K562 (cell line): ENCODE measurements around the gene RABL6. TPM values are rescaled to one million over a fixed set of nuclear protein-coding genes. Genes with fewer than 3 reads are reported as not detected.

ENCODE experiments used
- ATAC-seq: fragments of 200-7000 bp; cut with Tn5 transposase; 3 replicates; pipeline ENCODE4 v1.9.1; 2020; ENCODE audit warnings: moderate library complexity
- BruUV-seq: library from RNA; stranded (reverse); fragments of 400-500 nt; replicated peaks from 2 replicates; lab custom pipeline; 2021; lab: Mats Ljungman, UMichigan
- CTCF ChIA-PET: fragments of 300-600 bp; formaldehyde crosslinking; extraction: SDS; loops from one replicate; lab custom pipeline; 2021; ENCODE audit warnings: low intra/inter-chr PET ratio; lab: Yijun Ruan, JAX
- POLR2A ChIA-PET: fragments of 300-600, 350-650 bp; sonication (Branson Sonifier 250); formaldehyde crosslinking; extraction: SDS; loops from one replicate; lab custom pipeline; 2021; ENCODE audit warnings: antibody characterized with exemption, inconsistent platforms; lab: Yijun Ruan, JAX
- DNase-seq, 4 experiments: peaks; one replicate each; pipeline versions ENCODE4 v3.0.0 to v3.0.0-alpha.2; 2011 to 2018; ENCODE audit warnings: low spot score in 3 of 4, mixed read lengths in 3 of 4; ENCODE audit errors: extremely low read depth in 1 of 4
- FAIRE-seq: peaks from 2 replicates; lab custom pipeline; 2011; peaks lifted over from hg19 to GRCh38; lab: Jason Lieb, UNC
- H2AFZ ChIP-seq: 2 replicates; pipeline ENCODE4 v1.6.0; 2011; ENCODE audit warnings: low read depth, low read length, control low read depth, inconsistent platforms
- H3K27ac ChIP-seq: fragments of 200-600 bp; 3 replicates; pipeline ENCODE4 v1.8.0; 2011; ENCODE audit warnings: low read depth, mild to moderate bottlenecking, control low read depth, inconsistent platforms, low read length, moderate library complexity, mixed read lengths; ENCODE audit errors: extremely low read depth
- H3K27me3 ChIP-seq, 2 experiments: fragments of 300-600 bp in 1 of 2; 2 replicates in 1 of 2; 3 replicates in 1 of 2; pipeline versions ENCODE4 v1.6.0 to v1.8.0; 2011; ENCODE audit warnings: inconsistent platforms in 2 of 2, low read length in 2 of 2, mild to moderate bottlenecking in 1 of 2, mixed read lengths in 1 of 2, moderate library complexity in 1 of 2; ENCODE audit not compliant: control insufficient read depth in 2 of 2, insufficient read depth in 2 of 2
- H3K36me3 ChIP-seq: fragments of 300-600 bp; 3 replicates; pipeline ENCODE4 v1.8.0; 2011; ENCODE audit warnings: mild to moderate bottlenecking, low read length, inconsistent platforms; ENCODE audit not compliant: control insufficient read depth, insufficient read depth
- H3K4me1 ChIP-seq, 2 experiments: fragments of 200-600 bp in 1 of 2; replicated peaks in 1 of 2; 2 replicates in 1 of 2; 3 replicates in 1 of 2; pipeline versions ENCODE4 v1.5.1 to v1.8.0; 2011; ENCODE audit warnings: inconsistent platforms in 2 of 2, low read length in 2 of 2, mild to moderate bottlenecking in 1 of 2, mixed read lengths in 1 of 2, moderate library complexity in 1 of 2; ENCODE audit not compliant: control insufficient read depth in 2 of 2, insufficient read depth in 2 of 2
- H3K4me2 ChIP-seq: 2 replicates; pipeline ENCODE4 v1.6.1; 2011; ENCODE audit warnings: low read length, control low read depth, inconsistent platforms, mixed read lengths; ENCODE audit not compliant: insufficient read depth
- H3K4me3 ChIP-seq: fragments of 200-600 bp; sonication (generic), shearing (Covaris generic); 2 replicates; pipeline ENCODE4 v1.5.1; 2016; ENCODE audit warnings: control low read depth, inconsistent platforms
- H3K79me2 ChIP-seq: fragments of 200-600 bp; 3 replicates; pipeline ENCODE4 v1.8.0; 2011; ENCODE audit warnings: low read length, inconsistent platforms; ENCODE audit not compliant: control insufficient read depth, insufficient read depth
- H3K9ac ChIP-seq, 2 experiments: 2 replicates each; pipeline versions ENCODE4 v1.6.0 to v1.6.1; 2011; ENCODE audit warnings: low read depth in 2 of 2, low read length in 2 of 2, control low read depth in 1 of 2, inconsistent platforms in 1 of 2, mild to moderate bottlenecking in 1 of 2, mixed read lengths in 1 of 2; ENCODE audit not compliant: insufficient read depth in 1 of 2
- H3K9me1 ChIP-seq: one replicate; pipeline ENCODE4 v1.6.0; 2011; ENCODE audit warnings: inconsistent platforms, mild to moderate bottlenecking, low read length, moderate library complexity; ENCODE audit not compliant: control insufficient read depth, insufficient read depth
- H3K9me3 ChIP-seq: replicated peaks from 2 replicates; pipeline ENCODE4 v1.5.1; 2011; ENCODE audit warnings: low read depth, low read length, inconsistent platforms; ENCODE audit not compliant: control insufficient read depth, insufficient read depth
- H4K20me1 ChIP-seq: replicated peaks from 2 replicates; pipeline ENCODE4 v1.6.1; 2011; ENCODE audit warnings: low read length, inconsistent platforms, mixed read lengths; ENCODE audit not compliant: control insufficient read depth, insufficient read depth
- BMI1 ChIP-seq: fragments of 150-350 bp; IDR thresholded peaks from 2 replicates; pipeline ENCODE4 v1.6.1; 2014; ENCODE audit warnings: low read length
- CC2D1A ChIP-seq: fragments of 450-650 bp; IDR thresholded peaks from 2 replicates; pipeline ENCODE4 v1.6.1; 2017; ENCODE audit warnings: mild to moderate bottlenecking
- CREB1 ChIP-seq, 2 experiments: sonication (generic) in 1 of 2; formaldehyde crosslinking in 1 of 2; IDR thresholded peaks; 2 replicates each; pipeline versions ENCODE4 v1.6.1 to v1.8.0; 2012 to 2022; ENCODE audit warnings: inconsistent platforms in 1 of 2, mild to moderate bottlenecking in 1 of 2, missing genetic modification reagents in 1 of 2, moderate library complexity in 1 of 2
- ESRRA ChIP-seq: fragments of 450-650 bp; IDR thresholded peaks from 2 replicates; pipeline ENCODE4 v1.6.1; 2014; ENCODE audit warnings: low read depth, mild to moderate bottlenecking, moderate library complexity, borderline replicate concordance
- FOSL1 ChIP-seq: fragments of 200-800 bp; sonication (Bioruptor generic); conservative IDR thresholded peaks from 2 replicates; pipeline ENCODE4 v1.6.1; 2016; ENCODE audit warnings: missing genetic modification characterization, missing compliant biosample characterization
- FOXA3 ChIP-seq, 2 experiments: fragments of 450-650 bp in 1 of 2; sonication (generic) in 1 of 2; formaldehyde crosslinking; IDR thresholded peaks in 1 of 2; conservative IDR thresholded peaks in 1 of 2; 2 replicates each; pipeline versions ENCODE4 v1.4.0 to v1.8.0; 2020 to 2022; ENCODE audit warnings: mild to moderate bottlenecking in 2 of 2, missing genetic modification reagents in 1 of 2
- HNRNPL ChIP-seq: fragments of 200-400 bp; formaldehyde crosslinking; IDR thresholded peaks from 2 replicates; pipeline ENCODE4 v1.6.1; 2017; ENCODE audit warnings: low read depth, mild to moderate bottlenecking, low read length
- KDM2B ChIP-seq: fragments of 250-450 bp; sonication (Bioruptor Pico); IDR thresholded peaks from 2 replicates; pipeline ENCODE4 v1.8.0; 2021; ENCODE audit warnings: mild to moderate bottlenecking, moderate library complexity
- NRF1 ChIP-seq, 2 experiments: fragments of 450-650 bp; IDR thresholded peaks in 1 of 2; conservative IDR thresholded peaks in 1 of 2; 2 replicates each; pipeline ENCODE4 v1.6.1; 2014; ENCODE audit warnings: mild to moderate bottlenecking in 2 of 2
- RFX5 ChIP-seq: IDR thresholded peaks from 2 replicates; pipeline ENCODE4 v1.6.1; 2011; ENCODE audit warnings: low read depth, mild to moderate bottlenecking, improper control_type of control experiment, low read length
- SIRT6 ChIP-seq: IDR thresholded peaks from one replicate; pipeline ENCODE4 v1.6.1; 2012; ENCODE audit warnings: low read depth, mild to moderate bottlenecking, control low read depth, inconsistent platforms, low read length, moderate library complexity
- SMAD4 ChIP-seq: fragments of 250-450 bp; sonication (Bioruptor Pico); conservative IDR thresholded peaks from 2 replicates; pipeline ENCODE4 v1.8.0; 2021; ENCODE audit warnings: inconsistent platforms, mild to moderate bottlenecking, moderate library complexity
- TRIM24 ChIP-seq, 2 experiments: fragments of 450-650 bp; IDR thresholded peaks; 2 replicates each; pipeline ENCODE4 v1.6.1; 2016
- XRCC3 ChIP-seq: fragments of 450-650 bp; IDR thresholded peaks from 2 replicates; pipeline ENCODE4 v1.6.1; 2017; ENCODE audit warnings: mild to moderate bottlenecking, moderate library complexity
- ZBTB1 ChIP-seq: sonication (generic); formaldehyde crosslinking; IDR thresholded peaks from 2 replicates; pipeline ENCODE4 v1.8.1; 2023; ENCODE audit warnings: missing genetic modification reagents, low read depth, mild to moderate bottlenecking, borderline replicate concordance
- ZNF431 ChIP-seq: sonication (generic); formaldehyde crosslinking; IDR thresholded peaks from 2 replicates; pipeline ENCODE4 v1.8.0; 2022; ENCODE audit warnings: mild to moderate bottlenecking, missing genetic modification reagents
- WGBS: fragments of 100-300 bp; shearing (Covaris generic); methylation state at CpG from one replicate; pipeline ENCODE4 v1.1.6; 2016; ENCODE audit warnings: low coverage, mixed read lengths; ENCODE audit not compliant: insufficient coverage; ENCODE audit errors: missing lambda C conversion rate; 5-methylcytosine and 5-hydroxymethylcytosine counted together
- in situ Hi-C: fragments of 300-500 bp; cut with MboI; formaldehyde crosslinking; loops from 4 replicates; pipeline ENCODE4 v1.15.0; 2018; ENCODE audit warnings: inconsistent platforms, mixed read lengths
- intact Hi-C: fragments of 100-400 bp; cut with micrococcal nuclease; formaldehyde crosslinking; loops from 2 replicates; pipeline ENCODE4 v1.14.2; 2022
- polyA plus RNA-seq, 8 experiments: library from polyadenylated mRNA; depleted of rRNA in 4 of 8; stranded (reverse) in 5 of 8; unstranded in 3 of 8; fragments of >200 nt; fragmentation: Nextera tagmentation in 2 of 8; fragmentation: Illumina TruSeq in 1 of 8; extraction: Ambion mirVana in 2 of 8; extraction: Trizol in 1 of 8; gene quantifications; 2 replicates each; pipeline versions ENCODE4 v1.2.1 to v1.2.3, GENCODE V29; 2011 to 2014; ENCODE audit warnings: inconsistent platforms in 1 of 8, missing spikeins in 1 of 8
- total RNA-seq, 7 experiments: library from RNA; depleted of rRNA in 6 of 7; stranded (reverse); fragments of >200 nt in 6 of 7; fragmentation: Illumina TruSeq in 2 of 7; extraction: Trizol in 2 of 7; gene quantifications; 2 replicates each; pipeline versions ENCODE4 v1.2.1 to v1.2.3, GENCODE V29; 2011 to 2021; ENCODE audit warnings: low replicate concordance in 1 of 7
- TF ChIP-seq, protein P1 (sequence below): fragments of 450-650 bp; IDR thresholded peaks from 2 replicates; pipeline ENCODE4 v1.7.1; 2018; ENCODE audit warnings: mild to moderate bottlenecking, low read depth; ENCODE audit not compliant: partially characterized antibody
- TF ChIP-seq, protein P2 (sequence below): sonication (generic); formaldehyde crosslinking; IDR thresholded peaks from 2 replicates; pipeline ENCODE4 v1.8.0; 2022; ENCODE audit warnings: mild to moderate bottlenecking, missing genetic modification reagents, borderline replicate concordance

RABL6 gene
- total and polyA plus RNA-seq, 9 of the 15 experiments (the other 6 are each of a cell fraction or from before 2014, with no cell fraction given) = 5.6 to 181 (median 84.5) TPM

DNA sequence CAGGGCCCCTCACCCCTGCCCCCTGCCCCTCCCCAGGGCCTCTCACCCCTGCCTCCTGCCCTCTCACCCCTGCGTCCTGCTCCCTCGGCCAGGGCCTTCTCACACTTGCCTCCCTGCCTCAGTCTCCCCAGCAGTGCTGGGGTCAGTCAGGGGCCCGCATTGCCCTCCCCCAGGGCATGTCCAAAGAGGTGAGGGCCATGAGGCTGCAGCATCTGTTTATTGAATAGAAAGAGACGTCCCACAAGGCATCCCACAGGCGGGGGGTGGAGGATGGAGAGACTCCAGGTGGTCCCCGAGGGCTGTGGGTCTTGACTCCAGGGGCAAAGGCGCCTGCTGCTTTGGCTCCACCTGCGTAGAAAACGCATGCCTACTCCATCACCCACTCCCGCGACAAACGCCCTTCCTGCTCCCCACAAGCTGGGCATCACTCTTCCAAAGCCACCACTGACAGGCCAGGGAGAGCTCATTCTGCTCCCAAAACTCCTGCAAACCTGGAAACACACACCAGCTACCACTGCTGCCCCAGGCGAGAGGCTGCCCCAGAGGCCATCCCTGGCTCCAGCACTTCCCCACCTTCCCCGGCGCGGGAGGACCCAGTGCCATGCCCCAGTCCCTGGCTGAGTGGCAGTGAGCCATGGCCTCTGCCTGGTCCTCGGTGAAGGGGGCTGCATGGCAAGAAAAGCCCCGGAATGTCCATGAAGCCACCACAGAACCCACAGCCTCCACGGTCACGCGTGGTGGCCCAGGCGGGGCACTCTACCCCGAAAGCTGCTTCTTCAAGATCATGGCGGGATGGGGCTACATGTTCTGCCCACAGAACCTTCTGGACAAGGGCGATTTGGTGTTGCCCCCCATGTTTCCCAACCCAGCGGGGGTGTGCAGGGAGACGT, 48.1 kb upstream of the RABL6 start:
- Histone ChIP-seq H2AFZ (no peak overlapping the region), H3K9me3 (peaks cover 7% of the 10 kb centered on the region), H3K36me3 (no peaks in the 10 kb centered on the region), H3K4me3 (no peak overlapping the region), H4K20me1 (no peaks in the 10 kb centered on the region), H3K79me2 (no peaks in the 10 kb centered on the region), H3K27me3 (no peaks in the 10 kb centered on the region), H3K9me1 (no peaks in the 10 kb centered on the region), H3K4me2 (no peak overlapping the region), H3K9ac (peak overlapping the region in 1 of 2 experiments; percentile 64; a peak in 1 of 4 replicates), H3K4me1 (peaks cover 6 to 79% of the 10 kb centered on the region in 2 experiments; a peak in 4 of 5 replicates), H3K27ac (no peak overlapping the region)
- DNase-seq = no peak
- 40% methylated on average over 27 of the region's 27 CpGs for WGBS
- BruUV-seq = no TSS peak
- in situ Hi-C loops = no loop called here
- ATAC-seq = no peak
- FAIRE-seq = no peak
- intact Hi-C loops = no loop called here
- ChIA-PET CTCF (no interaction called here), POLR2A (interaction anchor here (0.6 to 2.6 kb wide), 4 partner anchors 12 to 518 kb away, joined by 3 to 11 read pairs (median 3); partner anchors contain the start of gene TOR4A)
- TF ChIP-seq KDM2B (CRISPR knock-in tag) (no peak), SIRT6 (no peak), ESRRA (no peak), FOXA3 (CRISPR knock-in tag; conservative IDR thresholded peaks at IDR 0.05 in 1 of 2, IDR thresholded peaks at IDR 0.05 in 1 of 2) (no peak), HNRNPL (no peak), ZNF431 (no peak), TRIM24 (IDR thresholded peaks at IDR 0.05) (no peak), CREB1 (IDR thresholded peaks at IDR 0.05) (no peak), CREB1 (CRISPR knock-in tag; IDR thresholded peaks at IDR 0.05) (no peak), NRF1 (conservative IDR thresholded peaks at IDR 0.05 in 1 of 2, IDR thresholded peaks at IDR 0.05 in 1 of 2) (no peak), SMAD4 (CRISPR knock-in tag) (no peak), XRCC3 (no peak), RFX5 (no peak), CC2D1A (no peak), FOSL1 (tag) (no peak), BMI1 (no peak), ZBTB1 (CRISPR knock-in tag) (no peak)
- TF ChIP-seq, protein P1, sequence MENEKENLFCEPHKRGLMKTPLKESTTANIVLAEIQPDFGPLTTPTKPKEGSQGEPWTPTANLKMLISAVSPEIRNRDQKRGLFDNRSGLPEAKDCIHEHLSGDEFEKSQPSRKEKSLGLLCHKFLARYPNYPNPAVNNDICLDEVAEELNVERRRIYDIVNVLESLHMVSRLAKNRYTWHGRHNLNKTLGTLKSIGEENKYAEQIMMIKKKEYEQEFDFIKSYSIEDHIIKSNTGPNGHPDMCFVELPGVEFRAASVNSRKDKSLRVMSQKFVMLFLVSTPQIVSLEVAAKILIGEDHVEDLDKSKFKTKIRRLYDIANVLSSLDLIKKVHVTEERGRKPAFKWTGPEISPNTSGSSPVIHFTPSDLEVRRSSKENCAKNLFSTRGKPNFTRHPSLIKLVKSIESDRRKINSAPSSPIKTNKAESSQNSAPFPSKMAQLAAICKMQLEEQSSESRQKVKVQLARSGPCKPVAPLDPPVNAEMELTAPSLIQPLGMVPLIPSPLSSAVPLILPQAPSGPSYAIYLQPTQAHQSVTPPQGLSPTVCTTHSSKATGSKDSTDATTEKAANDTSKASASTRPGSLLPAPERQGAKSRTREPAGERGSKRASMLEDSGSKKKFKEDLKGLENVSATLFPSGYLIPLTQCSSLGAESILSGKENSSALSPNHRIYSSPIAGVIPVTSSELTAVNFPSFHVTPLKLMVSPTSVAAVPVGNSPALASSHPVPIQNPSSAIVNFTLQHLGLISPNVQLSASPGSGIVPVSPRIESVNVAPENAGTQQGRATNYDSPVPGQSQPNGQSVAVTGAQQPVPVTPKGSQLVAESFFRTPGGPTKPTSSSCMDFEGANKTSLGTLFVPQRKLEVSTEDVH = no peak
- TF ChIP-seq, protein P2, sequence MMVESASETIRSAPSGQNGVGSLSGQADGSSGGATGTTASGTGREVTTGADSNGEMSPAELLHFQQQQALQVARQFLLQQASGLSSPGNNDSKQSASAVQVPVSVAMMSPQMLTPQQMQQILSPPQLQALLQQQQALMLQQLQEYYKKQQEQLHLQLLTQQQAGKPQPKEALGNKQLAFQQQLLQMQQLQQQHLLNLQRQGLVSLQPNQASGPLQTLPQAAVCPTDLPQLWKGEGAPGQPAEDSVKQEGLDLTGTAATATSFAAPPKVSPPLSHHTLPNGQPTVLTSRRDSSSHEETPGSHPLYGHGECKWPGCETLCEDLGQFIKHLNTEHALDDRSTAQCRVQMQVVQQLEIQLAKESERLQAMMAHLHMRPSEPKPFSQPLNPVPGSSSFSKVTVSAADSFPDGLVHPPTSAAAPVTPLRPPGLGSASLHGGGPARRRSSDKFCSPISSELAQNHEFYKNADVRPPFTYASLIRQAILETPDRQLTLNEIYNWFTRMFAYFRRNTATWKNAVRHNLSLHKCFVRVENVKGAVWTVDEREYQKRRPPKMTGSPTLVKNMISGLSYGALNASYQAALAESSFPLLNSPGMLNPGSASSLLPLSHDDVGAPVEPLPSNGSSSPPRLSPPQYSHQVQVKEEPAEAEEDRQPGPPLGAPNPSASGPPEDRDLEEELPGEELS = no peak
